Suppressor macrophage treated with lipopolysaccharide for 4 hours (primary cell): Measurements from ENCODE around the gene GABRR2.

Experiments
- DNase-seq: peaks from one replicate; pipeline ENCODE4 v3.0.0-alpha.2; 2020

The GABRR2 gene

GRCh38 chr6:89315249-89315885 is at the start of gene GABRR2:
Gene GABRR2 (minus strand): TSS chr6:89315299. CDS start chr6:89315165, 134 bp downstream.
- DNase-seq: no peak

- no peak for DNase-seq
Observed at GRCh38 chr6:89364586-89364985, 49.5 kb upstream of the GABRR2 start.

- peak; percentile 82 for DNase-seq
Observed at GRCh38 chr6:89361171-89361570, 46.1 kb upstream of the GABRR2 start.

- peak; percentile 76 for DNase-seq
Observed at GRCh38 chr6:89360415-89360999, 45.4 kb upstream of the GABRR2 start.

- peak; percentile 65 for DNase-seq
Observed at GRCh38 chr6:89359561-89359960, 44.5 kb upstream of the GABRR2 start.

- peak; percentile 14 for DNase-seq
Observed at GRCh38 chr6:89357390-89357789, 42.3 kb upstream of the GABRR2 start.

GRCh38 chr6:89356642-89357170 is 41.6 kb upstream of the GABRR2 start:
- DNase-seq: no peak

GRCh38 chr6:89355511-89356194 is 40.6 kb upstream of the GABRR2 start:
- no peak for DNase-seq

- no peak for DNase-seq
Observed at GRCh38 chr6:89353702-89354392, 38.7 kb upstream of the GABRR2 start.

- DNase-seq: no peak
Observed at GRCh38 chr6:89353118-89353556, 38.0 kb upstream of the GABRR2 start.

- DNase-seq: peak; percentile 98
Observed at GRCh38 chr6:89352278-89353117, 37.4 kb upstream of the GABRR2 start, which contains the start of gene UBE2J1. Gene UBE2J1 (minus strand): TSS chr6:89352722. CDS start chr6:89352569, 153 bp downstream.

GRCh38 chr6:89351671-89352277 is 36.7 kb upstream of the GABRR2 start:
- DNase-seq: peak; percentile 13

- DNase-seq: peak; percentile 91
Observed at GRCh38 chr6:89350281-89350966, 35.3 kb upstream of the GABRR2 start.

GRCh38 chr6:89348372-89348771 is 33.3 kb upstream of the GABRR2 start:
- no peak for DNase-seq

GRCh38 chr6:89347825-89348224 is 32.7 kb upstream of the GABRR2 start:
- DNase-seq: peak; percentile 28

- no peak for DNase-seq
Observed at GRCh38 chr6:89346433-89346832, 31.3 kb upstream of the GABRR2 start.

- DNase-seq: no peak
Observed at GRCh38 chr6:89339565-89339964, 24.5 kb upstream of the GABRR2 start.

- no peak for DNase-seq
Observed at GRCh38 chr6:89335164-89335563, 20.1 kb upstream of the GABRR2 start.

- no peak for DNase-seq
Observed at GRCh38 chr6:89330910-89331309, 15.8 kb upstream of the GABRR2 start.

- peak; percentile 70 for DNase-seq
Observed at GRCh38 chr6:89328976-89329375, 13.9 kb upstream of the GABRR2 start.

GRCh38 chr6:89324304-89324703 is 9.2 kb upstream of the GABRR2 start:
- DNase-seq: no peak
